HL-60/S4 (cell line): ENCODE data around the gene MISP.
"Not testable (repeated sequence)": the region's sequence is repeated elsewhere in the genome, so short reads cannot be mapped to it uniquely, and the experiment has no call there.

ENCODE experiments used
- in situ Hi-C: fragments of 300-500 bp; cut with MboI; formaldehyde crosslinking; loops from 2 replicates; pipeline ENCODE4 v1.14.3; 2022; ENCODE audit warnings: low sequenced_read_pairs

Gene MISP, protein sequence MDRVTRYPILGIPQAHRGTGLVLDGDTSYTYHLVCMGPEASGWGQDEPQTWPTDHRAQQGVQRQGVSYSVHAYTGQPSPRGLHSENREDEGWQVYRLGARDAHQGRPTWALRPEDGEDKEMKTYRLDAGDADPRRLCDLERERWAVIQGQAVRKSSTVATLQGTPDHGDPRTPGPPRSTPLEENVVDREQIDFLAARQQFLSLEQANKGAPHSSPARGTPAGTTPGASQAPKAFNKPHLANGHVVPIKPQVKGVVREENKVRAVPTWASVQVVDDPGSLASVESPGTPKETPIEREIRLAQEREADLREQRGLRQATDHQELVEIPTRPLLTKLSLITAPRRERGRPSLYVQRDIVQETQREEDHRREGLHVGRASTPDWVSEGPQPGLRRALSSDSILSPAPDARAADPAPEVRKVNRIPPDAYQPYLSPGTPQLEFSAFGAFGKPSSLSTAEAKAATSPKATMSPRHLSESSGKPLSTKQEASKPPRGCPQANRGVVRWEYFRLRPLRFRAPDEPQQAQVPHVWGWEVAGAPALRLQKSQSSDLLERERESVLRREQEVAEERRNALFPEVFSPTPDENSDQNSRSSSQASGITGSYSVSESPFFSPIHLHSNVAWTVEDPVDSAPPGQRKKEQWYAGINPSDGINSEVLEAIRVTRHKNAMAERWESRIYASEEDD

DNA sequence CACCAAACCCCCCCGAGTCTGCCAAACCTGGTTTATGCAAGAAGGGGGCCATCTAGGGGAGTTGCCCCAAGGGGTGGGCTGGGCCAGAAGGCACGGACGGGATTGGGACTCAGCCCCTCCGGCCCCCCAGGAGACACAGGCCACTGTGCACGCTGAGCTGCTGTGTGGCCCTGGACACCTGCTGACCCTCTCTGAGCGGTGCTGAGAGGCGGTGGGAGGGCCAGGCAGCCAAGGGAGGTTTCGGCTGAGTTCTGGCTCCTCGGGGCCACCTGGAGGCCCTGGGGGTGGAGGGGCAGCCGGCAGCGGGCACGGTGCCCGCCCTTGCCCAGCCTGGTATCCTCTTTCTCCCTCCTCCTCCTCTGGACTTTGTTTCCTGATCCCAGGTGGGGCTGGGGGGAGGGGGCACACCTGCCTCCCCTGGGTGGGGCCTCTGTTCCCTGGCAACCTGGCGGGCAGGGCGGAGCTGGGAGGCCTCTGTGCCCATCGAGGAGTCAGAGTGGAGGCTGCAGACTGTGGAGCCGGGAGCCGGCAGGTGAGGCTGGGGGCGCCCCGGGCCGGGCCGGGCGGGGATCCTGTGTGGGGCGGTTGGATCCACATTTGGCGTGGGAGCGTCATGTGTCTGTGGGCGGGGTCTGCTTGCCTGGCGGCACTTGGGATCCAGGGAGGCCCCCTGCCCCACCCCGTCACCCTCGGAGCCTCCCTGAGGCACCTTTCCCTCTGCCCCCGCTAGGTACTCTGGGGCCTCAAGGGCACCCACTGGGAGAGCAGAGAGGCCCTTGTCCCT lies at the start of gene MISP:
TSS of gene MISP (plus strand) at position 473 of the 784 bp plus-strand sequence. CDS start 5,835 bp downstream, outside the sequence.
- in situ Hi-C loops, result no loop called here

DNA sequence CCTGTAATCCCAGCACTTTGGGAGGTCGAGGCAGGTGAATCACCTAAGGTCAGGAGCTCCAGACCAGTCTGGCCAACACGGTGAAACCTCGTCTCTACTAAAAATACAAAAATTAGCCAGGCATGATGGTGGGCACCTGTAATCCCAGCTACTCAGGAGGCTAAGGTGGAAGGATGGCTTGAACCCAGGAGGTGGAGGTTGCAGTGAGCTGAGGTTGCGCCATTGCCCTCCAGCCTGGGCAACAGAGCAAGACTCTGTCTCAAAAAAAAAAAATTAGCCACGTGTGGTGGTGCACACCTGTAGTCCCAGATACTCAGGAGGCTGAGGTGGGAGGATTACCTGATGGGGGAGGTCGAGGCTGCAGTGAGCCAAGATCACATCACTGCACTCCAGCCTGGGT lies 48.1 kb upstream of the MISP start:
- in situ Hi-C loops, result not testable (repeated sequence)

DNA sequence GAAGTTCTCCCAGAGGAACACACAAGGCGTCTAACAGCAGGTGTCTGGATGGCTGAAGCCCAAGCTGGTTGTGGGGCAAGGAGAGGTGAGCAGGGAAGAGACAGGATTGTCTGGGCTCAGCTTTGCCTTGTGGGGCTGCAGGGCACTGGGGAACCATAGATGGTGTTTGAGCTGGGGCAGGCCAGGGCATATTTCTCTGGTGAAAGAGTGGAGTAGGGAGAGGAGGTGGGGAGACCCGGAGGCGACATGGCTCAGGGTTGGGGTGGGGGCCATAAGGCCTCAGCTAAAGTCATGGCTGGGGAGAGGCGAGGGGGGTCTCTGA lies 47.6 kb upstream of the MISP start:
- in situ Hi-C loops, result no loop called here

DNA sequence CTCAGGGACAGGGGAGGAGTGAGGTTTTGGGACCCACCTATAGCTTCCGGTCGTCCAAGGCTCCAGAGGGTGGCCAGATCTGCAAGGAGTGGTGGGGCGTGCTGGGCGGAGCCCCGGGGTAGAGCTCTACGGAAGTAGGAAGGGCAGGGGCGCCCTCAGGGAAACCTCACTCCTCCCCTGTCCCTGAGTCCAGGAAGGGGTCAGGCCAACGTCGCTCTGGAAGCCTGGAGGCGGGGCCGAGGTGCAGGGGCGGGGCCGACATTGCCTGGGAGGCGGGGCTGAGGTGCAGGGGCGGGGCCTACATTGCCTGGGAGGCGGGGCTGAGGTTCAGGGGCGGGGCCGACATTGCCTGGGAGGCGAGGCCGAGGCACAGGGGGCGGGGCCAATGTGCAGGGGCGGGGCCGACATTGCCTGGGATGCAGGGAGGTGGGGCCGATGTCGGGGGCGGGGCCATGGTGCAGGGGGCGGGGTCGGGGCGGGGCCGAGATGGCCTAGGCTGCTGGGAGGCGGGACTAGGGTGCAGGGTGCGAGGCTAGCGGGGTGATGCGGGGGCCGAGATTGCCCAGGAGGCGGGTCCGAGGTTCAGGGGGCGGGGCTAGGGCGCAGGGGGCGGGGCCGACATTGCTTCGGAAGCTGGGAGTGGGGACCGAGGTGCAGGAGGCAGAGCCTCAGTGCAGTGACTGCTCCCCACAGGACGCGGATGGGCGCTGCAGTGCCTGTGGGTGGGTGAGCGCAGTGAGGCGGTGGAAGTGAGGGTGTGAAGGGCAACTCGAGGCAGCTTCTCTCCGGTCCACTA lies 47.1 kb upstream of the MISP start:
- in situ Hi-C loops, result no loop called here

DNA sequence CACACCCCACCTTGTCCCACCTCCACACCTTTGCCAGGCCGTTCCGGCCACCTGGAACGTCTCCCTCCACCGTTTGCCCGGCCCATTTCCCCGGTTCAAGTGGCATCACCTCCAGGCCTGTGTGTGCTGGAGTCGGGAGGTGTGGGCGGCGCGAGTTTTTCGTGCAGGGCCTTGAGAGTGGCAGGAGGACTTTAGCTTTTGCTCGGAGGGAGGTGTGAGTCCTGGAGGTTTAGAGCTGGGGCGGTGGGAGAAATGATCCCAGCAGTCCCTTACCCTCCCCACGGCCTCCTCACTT lies 46.5 kb upstream of the MISP start:
- in situ Hi-C loops, result no loop called here

DNA sequence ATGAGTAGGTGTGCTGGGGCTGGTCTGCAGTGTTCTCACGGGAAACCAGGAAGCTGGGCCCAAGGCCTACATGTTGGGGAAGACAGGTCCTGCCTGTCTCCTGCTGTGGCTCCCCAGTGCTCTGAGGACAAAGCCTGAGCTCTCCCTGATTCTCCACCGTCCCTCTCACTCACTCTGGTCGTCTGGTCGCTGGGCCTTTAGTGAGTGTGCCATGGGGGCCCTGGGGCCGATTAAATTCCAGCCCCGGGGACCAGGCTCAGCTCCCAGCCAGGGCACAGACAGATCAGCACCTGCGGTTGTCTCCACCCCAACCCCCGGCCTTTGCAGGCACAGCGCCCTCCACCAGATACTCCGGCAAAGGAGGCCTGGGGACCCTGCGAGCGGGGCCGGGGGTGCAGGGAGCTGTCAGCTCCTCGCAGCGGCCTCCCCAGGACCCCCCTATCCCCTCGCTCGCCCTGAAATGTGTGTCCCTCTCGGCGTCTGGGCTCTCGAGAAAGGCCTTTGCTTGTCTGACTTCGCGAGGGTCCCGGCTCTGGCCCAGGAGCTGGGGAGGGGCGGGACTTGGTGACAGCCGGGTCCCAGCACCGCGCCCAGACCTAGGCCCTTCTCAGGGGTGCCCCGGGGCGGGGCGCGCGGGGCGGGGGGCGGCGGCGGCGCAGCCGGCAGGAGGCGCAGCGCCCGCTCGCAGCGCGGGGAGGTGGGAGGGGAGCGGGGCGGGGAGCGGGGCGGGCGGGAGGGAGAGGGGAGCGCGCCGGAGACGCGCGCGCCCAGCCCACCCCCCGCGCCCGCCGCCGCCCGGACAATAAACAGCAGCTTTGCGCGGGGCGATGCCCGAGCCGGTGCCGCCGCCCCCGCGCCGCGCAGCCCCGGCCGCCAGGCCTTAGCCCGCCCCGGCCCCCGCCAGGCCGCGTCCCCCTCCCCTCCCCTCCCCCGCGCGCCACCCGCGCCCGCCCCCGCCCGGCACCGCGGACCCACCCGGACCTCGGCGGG lies 42.5 kb upstream of the MISP start, which contains the start of gene PALM:
TSS of gene PALM (plus strand) at position 782 of the 990 bp plus-strand sequence. CDS start 212 bp downstream, outside the sequence.
- in situ Hi-C loops, result no loop called here

DNA sequence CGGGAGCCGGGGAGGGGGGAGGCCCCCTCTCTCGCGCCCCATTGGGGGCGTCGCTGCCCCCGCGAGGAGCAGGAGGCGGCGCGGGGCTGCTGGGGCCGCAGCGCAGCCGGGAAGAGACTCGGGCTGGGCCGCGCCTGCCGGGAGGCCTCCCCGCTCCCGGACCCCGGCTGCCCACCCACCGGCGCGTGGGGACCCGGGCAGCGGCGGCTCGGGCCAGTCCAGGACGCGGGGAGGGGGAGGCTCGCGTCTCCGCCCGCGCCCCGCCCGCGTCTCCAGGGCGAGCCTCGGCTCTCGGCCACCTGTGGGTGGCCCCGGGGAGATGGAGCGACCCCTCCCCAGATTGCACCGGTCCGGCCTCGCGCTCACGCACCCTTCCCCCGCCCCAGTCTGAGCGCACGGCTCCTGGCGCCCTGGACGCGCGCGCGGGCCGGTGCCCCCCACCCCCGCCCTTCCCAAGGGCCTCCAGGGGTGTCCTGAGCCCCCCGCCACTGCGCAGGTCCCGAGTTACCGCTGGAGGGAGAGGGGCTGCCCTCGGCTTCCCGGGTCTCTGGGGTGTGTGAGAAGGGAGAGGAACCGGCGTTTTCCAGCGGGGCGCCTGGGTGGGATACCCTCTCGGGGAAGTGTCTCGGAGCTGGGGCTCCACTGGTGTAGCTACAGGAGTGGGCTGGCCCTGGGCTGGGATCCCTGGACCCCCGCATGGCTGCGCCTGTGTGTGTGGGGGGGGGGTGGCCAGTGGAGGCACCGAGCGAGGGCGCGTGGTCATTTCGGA lies 41.5 kb upstream of the MISP start:
- in situ Hi-C loops, result no loop called here

DNA sequence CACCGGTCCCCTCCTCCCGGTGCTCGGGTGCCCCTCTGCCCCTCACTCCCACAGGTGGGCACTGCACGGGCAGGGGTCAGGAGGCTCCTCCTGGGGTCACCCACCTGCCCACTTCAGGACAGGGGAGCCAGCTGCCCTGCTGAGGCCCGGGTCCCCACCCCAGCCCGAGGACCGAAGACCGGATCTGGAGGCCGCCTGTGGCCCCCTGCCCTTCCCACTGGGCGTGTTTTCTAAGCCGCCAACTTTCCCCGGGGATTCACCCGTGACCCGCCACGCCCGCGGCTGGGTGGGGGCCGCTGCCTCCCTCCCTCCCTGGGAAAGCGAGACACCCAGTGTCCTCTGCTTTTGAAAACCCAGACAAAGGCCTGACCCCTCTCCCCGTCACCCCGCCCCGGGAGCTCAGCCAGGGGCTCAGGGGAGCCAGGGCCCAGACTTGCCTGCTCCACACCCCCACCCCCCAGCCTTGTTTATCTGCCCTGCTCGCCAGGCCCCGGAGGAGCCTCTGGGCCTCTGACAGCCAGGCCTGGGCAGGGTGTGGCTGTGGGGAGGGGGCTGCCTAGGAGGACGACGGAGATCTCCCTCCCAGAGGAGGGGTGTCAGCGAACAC lies 40.8 kb upstream of the MISP start:
- in situ Hi-C loops, result no loop called here

DNA sequence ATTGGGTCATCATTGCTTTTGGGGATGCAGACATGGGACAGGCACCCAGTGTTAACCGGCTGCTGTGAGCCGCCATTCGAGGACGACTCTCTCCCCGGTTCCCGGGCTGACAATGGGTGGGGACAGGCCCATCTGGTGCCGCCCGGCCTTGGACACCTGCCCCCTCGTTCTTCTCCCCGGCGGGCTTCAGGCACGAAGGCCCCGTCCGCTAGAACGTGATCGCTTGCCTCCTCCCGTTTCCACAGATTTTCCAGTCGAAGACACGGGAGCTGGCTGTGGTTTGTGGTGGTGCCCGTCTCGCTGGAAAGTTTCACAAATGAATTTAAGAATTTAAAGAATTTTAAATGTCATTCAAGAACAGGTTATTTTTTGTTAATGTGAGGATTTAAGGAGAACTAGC lies 40.1 kb upstream of the MISP start:
- in situ Hi-C loops, result no loop called here

DNA sequence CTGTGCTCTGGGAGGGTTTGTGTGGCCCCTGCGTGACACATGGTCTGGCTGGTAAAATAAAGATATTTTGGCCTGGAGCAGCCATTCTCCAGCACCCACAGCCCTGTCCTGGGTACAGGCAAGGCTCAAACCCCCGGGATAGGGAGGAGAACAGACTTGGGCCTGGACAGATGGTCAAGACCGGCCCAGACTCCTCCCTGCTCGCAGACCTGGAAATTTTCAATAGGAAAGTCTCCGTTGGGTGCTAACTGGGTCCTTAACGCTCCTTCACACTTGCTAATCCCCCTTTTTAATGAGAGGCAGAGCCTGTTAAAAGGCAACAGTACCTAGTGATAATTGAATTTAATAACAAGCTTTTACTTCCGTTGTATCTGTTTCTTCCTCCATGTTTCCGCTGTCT lies 39.7 kb upstream of the MISP start:
- in situ Hi-C loops, result no loop called here

DNA sequence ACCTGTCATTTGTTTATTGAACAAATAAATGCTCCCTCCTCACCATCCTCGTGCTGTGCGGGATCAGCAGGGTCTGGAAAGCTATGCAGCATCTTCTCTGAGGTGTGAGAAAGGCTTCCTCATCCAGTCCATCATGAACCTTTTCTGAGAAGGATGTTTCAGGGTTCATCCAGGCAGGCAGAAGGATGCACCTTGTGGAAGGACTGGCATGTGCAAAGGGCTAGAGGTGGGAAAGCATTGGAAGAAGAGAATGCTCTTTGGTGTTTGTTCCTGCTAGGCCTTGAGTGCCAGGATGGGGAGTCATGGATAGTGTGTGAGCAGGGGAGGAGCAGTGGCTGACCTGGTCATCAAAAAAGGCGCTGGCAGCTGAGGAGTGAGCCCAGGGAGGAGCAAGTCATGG lies 35.6 kb upstream of the MISP start:
- in situ Hi-C loops, result no loop called here

DNA sequence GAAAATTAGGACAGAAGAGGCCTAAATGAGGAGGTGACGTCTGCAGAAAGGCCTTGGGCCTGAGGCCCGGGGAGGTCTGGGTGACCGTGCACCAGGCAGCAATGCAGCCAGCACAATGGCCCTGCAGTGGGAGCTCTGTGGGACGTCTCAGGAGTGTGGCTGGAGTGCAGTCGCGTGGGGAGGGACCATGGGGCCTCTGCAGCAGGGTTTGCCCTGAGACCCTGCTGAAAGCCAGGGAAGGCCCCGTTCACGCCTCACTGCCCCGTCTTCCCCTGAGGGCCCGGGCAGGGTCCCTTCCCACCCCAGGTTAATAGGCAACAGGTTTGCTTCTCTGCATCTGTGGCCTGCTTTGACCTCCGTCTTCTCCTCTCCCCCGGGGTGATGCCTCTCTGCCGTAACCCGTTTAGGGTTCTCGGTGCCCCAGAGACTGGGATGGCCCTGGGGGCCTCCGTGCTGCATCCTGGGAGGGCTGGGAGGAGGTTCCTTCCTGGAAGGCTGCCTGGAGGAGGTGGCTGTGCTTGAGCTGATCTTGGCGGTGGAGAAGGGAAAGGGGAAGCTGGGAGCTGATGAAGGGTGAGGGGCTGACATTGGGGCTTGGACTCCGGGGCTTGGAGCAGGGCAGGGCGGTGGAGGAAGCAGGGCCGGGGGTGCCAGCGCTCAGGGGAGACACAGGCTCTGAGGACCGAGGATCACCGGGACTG lies 32.5 kb upstream of the MISP start:
- in situ Hi-C loops, result no loop called here

DNA sequence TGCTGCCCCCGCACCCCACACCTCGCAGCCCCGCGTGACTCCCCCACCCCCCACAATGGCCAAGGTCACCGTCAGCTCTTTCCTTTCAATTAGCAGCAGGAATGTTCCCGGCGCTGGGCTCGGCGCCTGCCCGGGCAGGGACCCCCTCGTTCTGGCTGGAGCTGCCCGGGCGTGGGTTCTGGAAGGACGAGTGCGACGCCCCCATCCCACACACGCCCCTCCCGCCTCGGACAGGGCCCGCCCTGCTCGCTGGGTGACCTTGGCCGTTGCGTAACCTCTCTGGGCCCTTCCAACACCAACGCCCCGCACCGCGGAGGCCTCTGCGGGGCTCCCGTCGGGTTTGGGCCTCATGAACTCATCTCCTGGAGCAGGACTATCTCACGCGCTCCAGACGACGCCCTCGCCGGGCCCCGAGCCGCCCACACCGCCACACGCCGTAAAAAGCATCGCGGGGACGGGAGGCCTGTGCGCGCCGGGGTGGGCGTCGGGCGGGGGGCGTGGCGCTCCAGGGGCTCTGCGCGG lies 31.9 kb upstream of the MISP start:
- in situ Hi-C loops, result no loop called here

DNA sequence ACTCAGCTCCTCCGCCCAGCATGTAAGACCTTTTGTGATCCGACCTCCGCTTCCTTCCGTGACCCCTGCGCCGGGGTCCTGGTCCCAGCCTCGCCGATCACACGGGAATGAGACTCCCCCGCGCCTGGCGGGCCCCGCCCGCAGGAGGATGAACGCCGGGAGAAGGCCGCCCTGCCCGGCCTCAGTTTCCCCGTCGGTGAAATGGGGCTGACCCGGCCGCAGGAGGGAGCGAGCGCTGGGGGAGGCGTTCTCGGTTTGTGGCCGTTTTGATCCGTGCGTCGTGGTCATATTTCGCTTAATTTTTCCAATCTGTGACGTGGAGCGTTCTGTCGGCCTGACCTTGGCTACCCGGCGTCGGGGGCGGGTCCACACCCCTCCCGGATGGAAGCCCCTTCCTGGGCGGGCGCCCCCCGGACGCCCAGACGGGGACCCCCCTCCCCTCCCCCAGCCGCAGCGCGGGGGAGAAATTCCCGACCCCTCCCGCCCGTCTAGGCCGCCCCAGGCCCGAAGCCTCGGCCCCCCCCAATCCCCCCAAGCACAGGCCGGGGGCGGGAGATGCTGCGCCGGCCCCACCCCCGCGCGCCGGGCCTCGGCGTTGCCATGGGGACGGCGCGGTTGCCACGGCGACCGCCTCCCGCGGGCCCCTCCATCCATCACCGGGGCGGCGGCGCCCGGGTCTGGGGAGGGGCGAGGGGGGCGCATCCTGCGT lies 31.1 kb upstream of the MISP start:
- in situ Hi-C loops, result no loop called here

DNA sequence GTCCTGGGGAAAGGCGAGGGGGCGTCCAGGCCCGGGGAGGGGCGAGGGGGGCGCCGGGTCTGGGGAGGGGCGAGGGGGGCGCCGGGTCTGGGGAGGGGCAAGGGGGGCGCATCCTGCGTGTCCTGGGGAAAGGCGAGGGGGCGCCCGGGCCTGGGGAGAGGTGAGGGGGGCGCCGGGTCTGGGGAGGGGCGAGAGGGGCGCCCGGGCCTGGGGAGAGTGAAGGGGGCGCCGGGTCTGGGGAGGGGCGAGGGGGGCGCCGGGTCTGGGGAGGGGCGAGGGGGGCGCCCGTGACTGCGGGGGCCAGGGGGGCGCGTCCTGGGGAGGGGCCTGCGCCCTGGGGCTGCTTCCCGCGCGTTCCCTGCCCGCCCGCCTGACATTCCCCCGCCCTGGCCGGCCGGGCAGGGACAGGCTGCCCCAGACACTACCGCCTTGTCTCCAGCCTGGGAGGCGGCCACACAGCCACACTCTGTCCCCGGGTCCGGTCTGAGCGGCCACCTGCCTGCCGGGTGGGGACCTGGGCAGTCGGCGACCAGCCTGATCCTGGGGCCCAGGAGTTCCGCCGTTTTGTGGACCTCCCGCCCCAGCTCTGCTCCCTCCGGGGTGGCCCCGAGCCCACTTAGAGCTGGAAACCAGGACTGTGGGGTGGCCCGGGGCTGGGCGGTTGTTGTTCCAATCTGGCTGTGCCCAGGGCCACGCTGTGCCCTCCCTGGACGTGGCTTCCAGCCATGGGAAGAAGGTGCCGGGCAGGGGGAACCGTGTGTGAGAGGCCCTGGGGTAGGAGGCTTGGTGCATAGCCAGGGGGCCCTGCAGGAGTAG lies 30.4 kb upstream of the MISP start:
- in situ Hi-C loops, result no loop called here

DNA sequence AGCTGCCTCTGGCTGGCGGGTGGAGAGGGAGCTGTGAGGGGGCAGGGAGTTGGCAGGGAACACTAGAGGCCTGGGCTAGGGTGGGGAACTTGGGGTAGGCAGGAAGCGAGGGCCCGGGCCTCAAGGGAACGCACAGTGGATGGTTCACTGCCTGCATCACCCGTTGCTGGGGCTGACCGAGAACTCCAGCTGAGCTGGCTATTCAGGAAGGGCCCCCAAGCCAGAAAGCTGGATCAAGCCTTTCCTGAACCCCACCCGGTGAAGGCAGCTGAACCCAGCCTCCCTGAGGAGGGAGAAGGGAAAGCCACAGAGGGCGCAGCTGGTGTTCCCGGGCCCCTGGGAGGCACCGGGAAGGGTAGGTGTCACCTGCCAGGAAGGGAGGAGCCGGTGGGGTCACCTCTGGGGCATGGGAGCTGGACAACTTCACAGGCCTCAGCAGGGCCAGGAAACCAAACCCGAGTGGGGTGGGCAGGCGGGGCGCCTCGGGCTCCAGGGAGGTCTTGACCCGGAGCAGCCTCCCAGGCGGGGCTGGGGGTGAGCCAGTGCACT lies 28.3 kb upstream of the MISP start:
- in situ Hi-C loops, result no loop called here
